GM12865 (cell line): ENCODE measurements around the gene GATAD2B.
A peak's percentile ranks its signal among the peaks of the same experiment; 100 is the strongest.
"Not testable (repeated sequence)": the region's sequence is repeated elsewhere in the genome, so short reads cannot be mapped to it uniquely, and the experiment has no call there.

ENCODE experiments used
- DNase-seq: peaks from one replicate; pipeline ENCODE4 v3.0.0; 2010; ENCODE audit warnings: low read depth
- H3K4me3 ChIP-seq: 2 replicates; pipeline ENCODE4 v1.5.1; 2011; ENCODE audit warnings: mild to moderate bottlenecking, low read depth, low read length, control low read depth
- TF ChIP-seq, protein P1 (sequence below): IDR thresholded peaks from 2 replicates; pipeline ENCODE4 v1.5.1; 2011; ENCODE audit warnings: low read length, control low read depth, low read depth, inconsistent platforms; ENCODE audit not compliant: insufficient read depth; ENCODE audit errors: missing control alignments

Gene GATAD2B

DNA sequence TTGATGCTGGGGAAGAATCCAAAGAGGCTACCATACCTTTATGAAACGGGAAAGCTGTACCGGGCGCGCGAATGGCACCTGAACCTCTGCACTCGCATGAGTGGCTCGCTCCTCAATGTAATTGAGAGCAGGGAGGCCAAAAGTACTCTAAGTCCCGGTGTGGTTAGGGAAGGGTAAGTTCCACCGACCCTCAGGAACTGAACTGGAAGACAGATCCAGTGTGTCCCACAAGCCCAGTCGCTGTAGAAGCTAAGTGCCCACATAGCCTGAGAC, 1.0 kb downstream of the GATAD2B start:
- TF ChIP-seq, protein P1, sequence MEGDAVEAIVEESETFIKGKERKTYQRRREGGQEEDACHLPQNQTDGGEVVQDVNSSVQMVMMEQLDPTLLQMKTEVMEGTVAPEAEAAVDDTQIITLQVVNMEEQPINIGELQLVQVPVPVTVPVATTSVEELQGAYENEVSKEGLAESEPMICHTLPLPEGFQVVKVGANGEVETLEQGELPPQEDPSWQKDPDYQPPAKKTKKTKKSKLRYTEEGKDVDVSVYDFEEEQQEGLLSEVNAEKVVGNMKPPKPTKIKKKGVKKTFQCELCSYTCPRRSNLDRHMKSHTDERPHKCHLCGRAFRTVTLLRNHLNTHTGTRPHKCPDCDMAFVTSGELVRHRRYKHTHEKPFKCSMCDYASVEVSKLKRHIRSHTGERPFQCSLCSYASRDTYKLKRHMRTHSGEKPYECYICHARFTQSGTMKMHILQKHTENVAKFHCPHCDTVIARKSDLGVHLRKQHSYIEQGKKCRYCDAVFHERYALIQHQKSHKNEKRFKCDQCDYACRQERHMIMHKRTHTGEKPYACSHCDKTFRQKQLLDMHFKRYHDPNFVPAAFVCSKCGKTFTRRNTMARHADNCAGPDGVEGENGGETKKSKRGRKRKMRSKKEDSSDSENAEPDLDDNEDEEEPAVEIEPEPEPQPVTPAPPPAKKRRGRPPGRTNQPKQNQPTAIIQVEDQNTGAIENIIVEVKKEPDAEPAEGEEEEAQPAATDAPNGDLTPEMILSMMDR, result no peak
- H3K4me3 ChIP-seq, result peak overlapping the region; percentile 94
- DNase-seq, result no peak

GRCh38 chr1:153921080-153921802, 1.5 kb downstream of the GATAD2B start:
- no peak for DNase-seq
- peak overlapping the region; percentile 94 for H3K4me3 ChIP-seq
- TF ChIP-seq, protein P1, result no peak

GRCh38 chr1:153919876-153920852, 2.6 kb downstream of the GATAD2B start:
- DNase-seq, result peak; percentile 57
- peak overlapping the region; percentile 94 for H3K4me3 ChIP-seq
- TF ChIP-seq, protein P1, result peak; percentile 38

DNA sequence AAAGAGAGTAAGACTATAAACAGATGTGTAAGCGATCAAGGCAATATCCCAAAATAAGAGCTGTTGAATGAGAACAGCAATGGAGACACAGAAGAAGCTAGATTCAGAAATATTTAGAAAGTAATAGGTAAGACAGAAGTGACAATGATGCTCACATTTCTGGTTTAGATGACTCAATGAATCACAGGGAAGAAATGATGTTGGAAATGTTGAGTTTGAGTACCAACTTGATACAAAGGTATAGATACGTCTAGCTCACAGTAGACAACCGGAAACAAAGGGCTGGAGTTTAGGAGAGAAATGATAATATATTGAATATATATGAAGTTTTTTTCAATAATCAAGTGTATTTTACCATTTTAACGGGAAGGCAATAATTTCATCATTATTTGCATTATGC, 6.5 kb downstream of the GATAD2B start:
- no peak overlapping the region for H3K4me3 ChIP-seq
- TF ChIP-seq, protein P1, result no peak
- DNase-seq, result no peak

DNA sequence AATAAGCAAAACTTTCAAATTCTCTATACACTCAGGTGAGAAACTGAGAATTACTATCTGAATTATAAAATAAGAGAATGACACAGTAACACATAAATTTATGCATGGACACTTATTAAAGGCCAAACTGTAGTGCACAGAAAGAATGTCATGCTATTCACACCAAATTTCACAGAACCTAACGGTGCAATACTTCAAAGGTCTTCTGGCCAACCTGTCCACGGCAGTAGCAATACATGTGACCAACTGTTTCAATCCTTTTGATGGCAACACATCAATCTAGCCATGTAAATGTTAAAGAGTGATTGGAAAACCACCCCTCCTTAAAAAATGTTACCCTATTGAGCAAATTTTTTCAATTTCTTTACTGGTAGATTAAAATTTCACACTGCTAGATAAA, 10.4 kb downstream of the GATAD2B start:
- DNase-seq, result no peak
- TF ChIP-seq, protein P1, result no peak
- H3K4me3 ChIP-seq, result no peak overlapping the region

DNA sequence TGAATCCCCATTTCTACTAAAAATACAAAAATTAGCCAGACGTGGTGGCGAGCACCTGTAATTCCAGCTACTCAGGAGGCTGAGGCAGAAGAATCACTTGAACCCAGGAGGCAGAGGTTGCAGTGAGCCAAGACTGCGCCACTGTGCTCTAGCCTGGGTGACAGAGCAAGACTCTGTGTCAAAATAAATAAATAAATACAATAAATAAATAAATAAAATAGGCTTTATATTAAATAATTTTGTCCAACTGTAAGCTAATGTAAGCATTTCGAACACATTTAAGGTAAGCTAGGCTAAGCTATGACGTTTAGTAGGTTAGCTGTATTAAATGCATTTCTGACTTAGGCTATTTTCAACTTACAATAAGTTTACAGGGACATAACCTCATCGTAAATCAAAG, 12.2 kb downstream of the GATAD2B start:
- DNase-seq, H3K4me3 ChIP-seq: not testable (repeated sequence)

DNA sequence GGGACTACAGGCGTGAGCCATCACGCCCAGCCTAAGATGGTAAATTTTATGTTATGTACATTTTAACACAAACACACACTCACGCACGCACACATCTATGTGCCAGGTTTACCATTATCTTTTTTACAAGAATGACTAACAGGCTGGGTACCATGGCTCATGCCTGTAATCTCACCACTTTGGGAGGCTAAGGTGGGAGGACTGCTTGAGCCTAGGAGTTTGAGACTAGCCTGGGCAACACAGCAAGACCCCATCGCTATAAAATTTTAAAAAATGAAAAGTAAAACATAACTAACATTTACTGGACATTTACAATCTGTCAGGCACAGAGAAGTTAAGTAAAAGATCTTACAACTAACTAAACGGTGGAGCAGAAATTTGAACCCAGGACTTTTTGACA, 14.7 kb downstream of the GATAD2B start:
- DNase-seq, result no peak
- no peak overlapping the region for H3K4me3 ChIP-seq
- TF ChIP-seq, protein P1, result no peak
